Measurements from ENCODE around the gene AOPEP.

AOPEP gene

GRCh38 chr9:94993821-94994165, 267.3 kb downstream of the AOPEP start:
- DNase-seq (ENCODE audit: low spot score), result no peak

GRCh38 chr9:94995048-94995693, 268.7 kb downstream of the AOPEP start:
- DNase-seq (ENCODE audit: low spot score), result no peak

- DNase-seq (ENCODE audit: low spot score), result no peak
Observed at GRCh38 chr9:94996641-94997040, 270.1 kb downstream of the AOPEP start.

- DNase-seq (ENCODE audit: low spot score), result no peak
Observed at GRCh38 chr9:94997727-94998126, 271.2 kb downstream of the AOPEP start.

GRCh38 chr9:94999832-95000231, 273.3 kb downstream of the AOPEP start:
- no peak for DNase-seq (ENCODE audit: low spot score)

- DNase-seq (ENCODE audit: low spot score), result no peak
Observed at GRCh38 chr9:95000821-95001220, 274.3 kb downstream of the AOPEP start.

GRCh38 chr9:95001720-95002119, 275.2 kb downstream of the AOPEP start:
- no peak for DNase-seq (ENCODE audit: low spot score)

- peak; percentile 73 for DNase-seq (ENCODE audit: low spot score)
Observed at GRCh38 chr9:95003689-95004410, 277.4 kb downstream of the AOPEP start.

- peak; percentile 50 for DNase-seq (ENCODE audit: low spot score)
Observed at GRCh38 chr9:95004411-95005277, 278.1 kb downstream of the AOPEP start.

GRCh38 chr9:95005278-95006143, 279.0 kb downstream of the AOPEP start:
- no peak for DNase-seq (ENCODE audit: low spot score)

- DNase-seq (ENCODE audit: low spot score), result no peak
Observed at GRCh38 chr9:95007226-95007869, 280.8 kb downstream of the AOPEP start.

GRCh38 chr9:95008151-95008771, 281.8 kb downstream of the AOPEP start:
- DNase-seq (ENCODE audit: low spot score), result no peak

GRCh38 chr9:95009459-95009858, 283.0 kb downstream of the AOPEP start:
- no peak for DNase-seq (ENCODE audit: low spot score)

- DNase-seq (ENCODE audit: low spot score), result no peak
Observed at GRCh38 chr9:95010431-95010838, 283.9 kb downstream of the AOPEP start.

GRCh38 chr9:95012035-95012708, 285.7 kb downstream of the AOPEP start:
- DNase-seq (ENCODE audit: low spot score), result no peak

GRCh38 chr9:95012902-95013301, 286.4 kb downstream of the AOPEP start:
- DNase-seq (ENCODE audit: low spot score), result no peak

- DNase-seq (ENCODE audit: low spot score), result no peak
Observed at GRCh38 chr9:95014917-95015316, 288.4 kb downstream of the AOPEP start.

- no peak for DNase-seq (ENCODE audit: low spot score)
Observed at GRCh38 chr9:95015569-95015968, 289.1 kb downstream of the AOPEP start.

GRCh38 chr9:95017062-95017461, 290.6 kb downstream of the AOPEP start:
- no peak for DNase-seq (ENCODE audit: low spot score)

GRCh38 chr9:95017661-95018060, 291.2 kb downstream of the AOPEP start:
- no peak for DNase-seq (ENCODE audit: low spot score)
